Ascending aorta (tissue), 2 donors: ENCODE measurements around the gene CFAP100. TPM values are rescaled to one million over a fixed set of nuclear protein-coding genes. Genes with fewer than 3 reads are reported as not detected.

Experiments
- DNase-seq, 2 donors: peaks; one replicate each; pipeline ENCODE4 v3.0.0-alpha.2; 2019; ENCODE audit warnings: low spot score in 2 of 2
- H3K27ac ChIP-seq, 2 donors: fragments of 200-600 bp; sonication (generic); one replicate each; pipeline ENCODE4 v1.5.1; 2016 to 2017; ENCODE audit warnings: mild to moderate bottlenecking in 1 of 2
- H3K27me3 ChIP-seq: fragments of 200-600 bp; sonication (generic); one replicate; pipeline ENCODE4 v1.5.1; 2017
- H3K36me3 ChIP-seq, 2 donors: fragments of 200-600 bp; sonication (generic); one replicate each; pipeline ENCODE4 v1.5.1; 2016
- H3K4me1 ChIP-seq, 2 donors: fragments of 200-600 bp; sonication (generic); one replicate each; pipeline ENCODE4 v1.5.1; 2016 to 2017; ENCODE audit warnings: mild to moderate bottlenecking in 1 of 2
- H3K4me3 ChIP-seq, 2 donors: fragments of 200-600 bp; sonication (generic); one replicate each; pipeline ENCODE4 v1.5.1; 2016 to 2017; ENCODE audit warnings: mild to moderate bottlenecking in 1 of 2
- H3K9me3 ChIP-seq, 2 donors: fragments of 200-600 bp; sonication (generic); one replicate each; pipeline ENCODE4 v1.5.1; 2016
- intact Hi-C: fragments of 100-400 bp; cut with DNase I; formaldehyde crosslinking; loops from one replicate; pipeline ENCODE4 v1.15.1; 2023
- total RNA-seq: library from RNA; depleted of rRNA; stranded (reverse); fragments of >200 nt; gene quantifications from one replicate; pipeline ENCODE4 v1.1.0, GENCODE V29; 2016
- TF ChIP-seq, protein P1 (sequence below), 3 experiments: fragments of 200-600 bp in 2 of 3; fragments of 450-650 bp in 1 of 3; sonication (generic) in 2 of 3; IDR thresholded peaks; one replicate each; pipeline ENCODE4 v1.5.1; 2016 to 2019; ENCODE audit warnings: antibody characterized with exemption in 3 of 3, mild to moderate bottlenecking in 1 of 3, moderate library complexity in 1 of 3

CFAP100 gene
- total RNA-seq, 1 donor from 2014 or later, result not detected

GRCh38 chr3:126351086-126351770, 43.5 kb upstream of the CFAP100 start:
- H3K4me3 ChIP-seq, result peak overlapping the region in 1 of 2 donors; percentile 4
- H3K4me1 ChIP-seq, result peaks cover 15 to 65% of the 10 kb centered on the region in 2 donors
- TF ChIP-seq, protein P1, sequence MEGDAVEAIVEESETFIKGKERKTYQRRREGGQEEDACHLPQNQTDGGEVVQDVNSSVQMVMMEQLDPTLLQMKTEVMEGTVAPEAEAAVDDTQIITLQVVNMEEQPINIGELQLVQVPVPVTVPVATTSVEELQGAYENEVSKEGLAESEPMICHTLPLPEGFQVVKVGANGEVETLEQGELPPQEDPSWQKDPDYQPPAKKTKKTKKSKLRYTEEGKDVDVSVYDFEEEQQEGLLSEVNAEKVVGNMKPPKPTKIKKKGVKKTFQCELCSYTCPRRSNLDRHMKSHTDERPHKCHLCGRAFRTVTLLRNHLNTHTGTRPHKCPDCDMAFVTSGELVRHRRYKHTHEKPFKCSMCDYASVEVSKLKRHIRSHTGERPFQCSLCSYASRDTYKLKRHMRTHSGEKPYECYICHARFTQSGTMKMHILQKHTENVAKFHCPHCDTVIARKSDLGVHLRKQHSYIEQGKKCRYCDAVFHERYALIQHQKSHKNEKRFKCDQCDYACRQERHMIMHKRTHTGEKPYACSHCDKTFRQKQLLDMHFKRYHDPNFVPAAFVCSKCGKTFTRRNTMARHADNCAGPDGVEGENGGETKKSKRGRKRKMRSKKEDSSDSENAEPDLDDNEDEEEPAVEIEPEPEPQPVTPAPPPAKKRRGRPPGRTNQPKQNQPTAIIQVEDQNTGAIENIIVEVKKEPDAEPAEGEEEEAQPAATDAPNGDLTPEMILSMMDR (IDR thresholded peaks at IDR 0.05), result no peak
- intact Hi-C loops, result loop anchor here (10.0 kb wide), 1 partner anchor 426 kb away; no protein-coding TSS in a partner anchor
- H3K27ac ChIP-seq, result no peak overlapping the region
- H3K9me3 ChIP-seq, result no peaks in the 10 kb centered on the region
- peaks cover 60 to 83% of the 10 kb centered on the region in 2 donors for H3K36me3 ChIP-seq
- DNase-seq, result peak in 1 of 2 donors; percentile 58
- no peaks in the 10 kb centered on the region for H3K27me3 ChIP-seq

DNA sequence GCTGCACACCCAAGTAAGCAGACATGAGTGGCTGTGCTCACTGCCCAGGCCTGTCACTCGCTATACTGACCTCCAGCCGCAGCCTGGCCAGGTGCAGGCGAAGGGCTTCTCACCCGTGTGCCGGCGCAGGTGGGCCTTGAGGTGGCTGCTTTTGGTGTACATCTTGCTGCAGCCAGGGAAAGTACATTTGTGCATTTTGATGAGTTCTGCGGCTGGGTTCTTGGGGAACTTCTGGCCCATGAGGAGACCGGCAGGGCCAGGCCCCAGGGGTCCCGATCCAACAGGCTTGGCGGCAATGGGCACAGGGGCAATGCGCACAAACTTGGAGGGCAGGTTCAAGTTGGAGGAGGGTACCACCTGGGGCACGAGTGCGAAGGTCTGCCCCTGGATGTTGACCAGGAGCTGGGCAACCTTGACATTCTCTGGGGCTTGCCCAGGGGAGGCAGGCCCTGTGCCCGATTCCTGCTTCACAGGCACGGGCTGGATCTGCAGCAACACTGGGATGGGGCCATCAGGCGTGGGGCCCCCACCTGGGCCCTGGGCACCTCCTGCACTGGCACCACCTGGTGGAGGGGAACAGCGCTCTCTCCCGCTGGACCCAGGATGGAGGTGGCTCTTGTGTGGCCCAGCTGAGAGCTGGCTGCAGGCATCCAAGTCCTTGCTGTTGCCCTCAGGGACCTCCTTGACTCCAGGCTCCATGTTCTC, 42.8 kb upstream of the CFAP100 start:
- Histone ChIP-seq H3K36me3 (peaks cover 53 to 76% of the 10 kb centered on the region in 2 donors), H3K4me3 (peak overlapping the region in 1 of 2 donors; percentile 4), H3K27ac (no peak overlapping the region), H3K9me3 (no peaks in the 10 kb centered on the region), H3K27me3 (no peaks in the 10 kb centered on the region), H3K4me1 (peaks cover 15 to 60% of the 10 kb centered on the region in 2 donors)
- intact Hi-C loops, result loop anchor here (10.0 kb wide), 1 partner anchor 427 kb away; no protein-coding TSS in a partner anchor
- TF ChIP-seq, protein P1 (IDR thresholded peaks at IDR 0.05), result no peak
- peak in 1 of 2 donors; percentile 52 for DNase-seq

- H3K36me3 ChIP-seq, result peaks cover 44 to 67% of the 10 kb centered on the region in 2 donors
- peak overlapping the region in 1 of 2 donors; percentile 4 for H3K4me3 ChIP-seq
- H3K27me3 ChIP-seq, result no peaks in the 10 kb centered on the region
- H3K27ac ChIP-seq, result no peak overlapping the region
- TF ChIP-seq, protein P1 (IDR thresholded peaks at IDR 0.05), result no peak
- H3K9me3 ChIP-seq, result no peaks in the 10 kb centered on the region
- H3K4me1 ChIP-seq, result peaks cover 15 to 60% of the 10 kb centered on the region in 2 donors
- peak in 1 of 2 donors; percentile 69 for DNase-seq
- intact Hi-C loops, result loop anchor here (10.0 kb wide), 1 partner anchor 428 kb away; no protein-coding TSS in a partner anchor
Observed at GRCh38 chr3:126352476-126353454, 41.9 kb upstream of the CFAP100 start.

- Histone ChIP-seq H3K27me3 (no peaks in the 10 kb centered on the region), H3K27ac (peak overlapping the region; percentile 98 to 99), H3K9me3 (no peaks in the 10 kb centered on the region), H3K36me3 (peaks cover 36 to 58% of the 10 kb centered on the region in 2 donors), H3K4me1 (peaks cover 15 to 62% of the 10 kb centered on the region in 2 donors), H3K4me3 (peak overlapping the region; percentile 29 to 97)
- intact Hi-C loops, result loop anchor here (2.0 to 10.0 kb wide), 3 partner anchors 13 to 429 kb away; no protein-coding TSS in a partner anchor
- peak in 1 of 2 donors; percentile 55 for DNase-seq
- TF ChIP-seq, protein P1 (IDR thresholded peaks at IDR 0.05), result no peak
Observed at GRCh38 chr3:126353694-126354321, 40.9 kb upstream of the CFAP100 start.
